Activated B cell treated with CpG ODN at 0.5 μM for 24 hours (primary cell): Measurements from ENCODE around the gene CXCR3. TPM values are rescaled to one million over a fixed set of nuclear protein-coding genes. Genes with fewer than 3 reads are reported as not detected.
"Not testable (repeated sequence)": the region's sequence is repeated elsewhere in the genome, so short reads cannot be mapped to it uniquely, and the experiment has no call there.

Source experiments
- ATAC-seq: fragments of 200-7000 bp; cut with Tn5 transposase; one replicate; pipeline ENCODE4 v1.10.0; 2021; ENCODE audit warnings: low read depth, mild to moderate bottlenecking, moderate library complexity
- CTCF ChIA-PET: fragments of 350-600 bp; sonication (Branson Sonifier 250); formaldehyde crosslinking; loops from one replicate; lab custom pipeline; 2021; ENCODE audit warnings: antibody characterized with exemption; lab: Charles Lee
- POLR2A ChIA-PET: fragments of 350-600 bp; sonication (Branson Sonifier 250); formaldehyde crosslinking; loops from one replicate; lab custom pipeline; 2021; ENCODE audit warnings: antibody characterized with exemption; lab: Charles Lee
- DNase-seq: peaks from one replicate; pipeline ENCODE4 v3.0.0; 2022
- H3K27ac Mint-ChIP-seq: one replicate; pipeline ENCODE4 v1.8.0; 2020; ENCODE audit warnings: mixed read lengths
- H3K27me3 Mint-ChIP-seq: one replicate; pipeline ENCODE4 v1.8.0; 2021; ENCODE audit warnings: mixed read lengths
- H3K36me3 Mint-ChIP-seq: one replicate; pipeline ENCODE4 v1.8.0; 2021; ENCODE audit warnings: low read depth, mixed read lengths
- H3K4me1 Mint-ChIP-seq: one replicate; pipeline ENCODE4 v1.8.0; 2021; ENCODE audit warnings: mixed read lengths
- H3K4me3 Mint-ChIP-seq: one replicate; pipeline ENCODE4 v1.8.0; 2020; ENCODE audit warnings: mild to moderate bottlenecking, mixed read lengths
- H3K9me3 Mint-ChIP-seq: one replicate; pipeline ENCODE4 v1.8.0; 2020; ENCODE audit warnings: mixed read lengths
- CTCF ChIP-seq: fragments of 200-600 bp; IDR thresholded peaks from one replicate; pipeline ENCODE4 v1.8.0; 2022; ENCODE audit warnings: antibody characterized with exemption, mild to moderate bottlenecking
- intact Hi-C: fragments of 100-400 bp; cut with micrococcal nuclease; formaldehyde crosslinking; loops from one replicate; pipeline ENCODE4 v1.15.1; 2024
- total RNA-seq: library from RNA; stranded (reverse); gene quantifications from 2 replicates; pipeline ENCODE4 v1.2.3, GENCODE V29; 2022

Gene CXCR3
- total RNA-seq, 1 donor from 2014 or later: 5.4 TPM

GRCh38 chrX:71664889-71665491 is 46.7 kb upstream of the CXCR3 start:
- Mint-ChIP-seq H3K4me1 (peaks cover 10% of the 10 kb centered on the region), H3K4me3 (no peak overlapping the region), H3K36me3 (no peaks in the 10 kb centered on the region), H3K27ac (no peak overlapping the region), H3K27me3 (no peaks in the 10 kb centered on the region), H3K9me3 (no peaks in the 10 kb centered on the region)
- intact Hi-C loops: no loop called here
- ATAC-seq: no peak
- ChIA-PET POLR2A (no interaction called here), CTCF (no interaction called here)
- TF ChIP-seq CTCF: no peak
- DNase-seq: no peak

- H3K9me3 Mint-ChIP-seq, intact Hi-C loops, H3K36me3 Mint-ChIP-seq, H3K4me1 Mint-ChIP-seq, DNase-seq, POLR2A ChIA-PET, CTCF ChIA-PET, H3K27me3 Mint-ChIP-seq, H3K27ac Mint-ChIP-seq, H3K4me3 Mint-ChIP-seq: not testable (repeated sequence)
- peak; percentile 54 for ATAC-seq
These were observed 45.9 kb upstream of the CXCR3 start for GRCh38 chrX:71664202-71664601.

GRCh38 chrX:71663238-71663637 is 44.9 kb upstream of the CXCR3 start:
- POLR2A ChIA-PET, H3K9me3 Mint-ChIP-seq, DNase-seq, ATAC-seq, H3K27me3 Mint-ChIP-seq, H3K4me3 Mint-ChIP-seq, H3K36me3 Mint-ChIP-seq, H3K27ac Mint-ChIP-seq, H3K4me1 Mint-ChIP-seq, CTCF ChIA-PET, intact Hi-C loops: not testable (repeated sequence)

GRCh38 chrX:71662654-71663053 is 44.3 kb upstream of the CXCR3 start:
- H3K36me3 Mint-ChIP-seq, H3K9me3 Mint-ChIP-seq, DNase-seq, H3K27ac Mint-ChIP-seq, H3K27me3 Mint-ChIP-seq, CTCF ChIA-PET, H3K4me3 Mint-ChIP-seq, H3K4me1 Mint-ChIP-seq, POLR2A ChIA-PET, intact Hi-C loops, ATAC-seq: not testable (repeated sequence)

GRCh38 chrX:71661919-71662318 is 43.6 kb upstream of the CXCR3 start:
- no peak overlapping the region for H3K4me3 Mint-ChIP-seq
- no peak overlapping the region for H3K27ac Mint-ChIP-seq
- DNase-seq (no peak), ATAC-seq (no peak)
- no peaks in the 10 kb centered on the region for H3K9me3 Mint-ChIP-seq
- no peaks in the 10 kb centered on the region for H3K36me3 Mint-ChIP-seq
- POLR2A ChIA-PET: no interaction called here
- H3K4me1 Mint-ChIP-seq: peaks cover 10% of the 10 kb centered on the region
- TF ChIP-seq CTCF: no peak
- intact Hi-C loops: no loop called here
- H3K27me3 Mint-ChIP-seq: no peaks in the 10 kb centered on the region
- CTCF ChIA-PET: no interaction called here

GRCh38 chrX:71660562-71661416 is 42.5 kb upstream of the CXCR3 start:
- Mint-ChIP-seq H3K9me3 (no peaks in the 10 kb centered on the region), H3K4me3 (no peak overlapping the region), H3K27ac (no peak overlapping the region), H3K4me1 (peaks cover 10% of the 10 kb centered on the region), H3K27me3 (no peaks in the 10 kb centered on the region), H3K36me3 (no peaks in the 10 kb centered on the region)
- ChIA-PET POLR2A (no interaction called here), CTCF (no interaction called here)
- no peak for DNase-seq
- ATAC-seq: no peak
- TF ChIP-seq CTCF: no peak
- intact Hi-C loops: no loop called here
